Eye (tissue), 1 donor: Measurements from ENCODE around the gene TUBGCP3.

Source experiments
- DNase-seq: peaks from one replicate; pipeline ENCODE4 v3.0.0-alpha.2; 2015

Gene TUBGCP3

GRCh38 chr13:112615391-112615790 is 27.4 kb upstream of the TUBGCP3 start:
- no peak for DNase-seq

- no peak for DNase-seq
These were observed 26.9 kb upstream of the TUBGCP3 start for GRCh38 chr13:112614835-112615234.

GRCh38 chr13:112608212-112608611 is 20.3 kb upstream of the TUBGCP3 start:
- DNase-seq: no peak

DNA sequence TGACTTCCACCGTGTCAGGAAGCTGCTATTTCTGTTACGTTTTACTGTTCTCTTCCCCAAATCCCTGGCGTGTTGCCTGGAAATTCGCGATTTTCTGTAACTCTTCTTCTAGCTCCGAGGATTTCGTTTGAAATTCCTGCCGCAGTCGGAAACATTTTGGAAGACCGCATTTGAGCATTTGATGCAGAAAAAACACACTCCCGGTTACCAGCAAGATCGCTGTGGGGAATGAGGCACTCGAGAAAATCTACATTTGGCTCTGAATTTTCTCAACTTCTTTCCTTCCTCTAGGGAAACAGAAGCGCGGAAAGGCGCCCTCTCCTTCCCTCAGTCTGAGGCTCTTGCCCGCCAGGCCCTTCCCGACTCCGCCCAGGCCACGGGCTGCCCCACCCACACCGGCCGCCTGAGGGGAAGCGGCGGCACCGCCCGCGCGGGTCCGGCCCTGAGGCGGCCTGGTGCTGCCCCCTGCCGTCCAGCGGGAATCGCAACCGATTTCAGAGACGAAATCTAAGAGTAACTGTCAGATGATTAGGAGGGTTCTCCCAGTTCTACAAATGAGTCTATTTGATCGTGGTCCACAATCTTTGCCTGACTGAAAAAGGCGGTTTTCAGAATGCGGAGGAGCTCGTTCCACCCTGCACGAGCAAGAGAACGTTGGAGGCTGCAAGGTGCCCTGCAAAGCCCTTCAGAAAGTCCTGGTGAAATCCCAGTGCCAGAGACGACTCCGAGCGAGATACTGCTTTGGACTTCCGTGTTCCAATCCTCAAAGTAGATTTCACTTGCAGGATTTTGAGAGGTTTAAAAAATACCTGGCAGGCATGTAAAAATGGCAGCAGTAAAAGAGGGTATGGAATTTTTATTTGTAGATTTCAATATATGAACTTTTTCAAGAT is 18.4 kb upstream of the TUBGCP3 start:
- DNase-seq: peak; percentile 95

DNA sequence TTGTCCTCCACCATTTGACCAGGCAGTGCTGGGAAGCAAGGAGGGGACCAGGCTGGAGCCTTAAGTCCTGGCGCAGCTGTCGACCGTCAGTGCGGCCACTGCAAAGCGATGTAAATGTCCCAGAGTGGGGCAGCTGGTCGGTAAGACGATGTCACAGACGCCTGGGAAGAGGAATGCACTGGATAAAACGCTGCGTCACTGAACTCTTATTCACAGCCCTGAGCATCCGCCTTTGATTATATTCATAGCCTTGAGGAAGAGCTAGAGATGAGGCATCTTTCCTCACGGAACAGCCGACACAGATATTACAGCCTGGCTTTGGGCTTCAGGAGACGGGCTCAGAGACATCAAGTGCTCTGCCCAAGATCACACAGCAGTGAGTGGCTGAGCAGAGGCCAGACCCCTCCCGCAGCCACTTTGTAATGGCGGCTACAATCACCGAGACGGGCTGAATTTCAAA is 17.6 kb upstream of the TUBGCP3 start:
- DNase-seq: no peak

GRCh38 chr13:112603641-112604225 is 15.8 kb upstream of the TUBGCP3 start:
- DNase-seq: peak; percentile 22

DNA sequence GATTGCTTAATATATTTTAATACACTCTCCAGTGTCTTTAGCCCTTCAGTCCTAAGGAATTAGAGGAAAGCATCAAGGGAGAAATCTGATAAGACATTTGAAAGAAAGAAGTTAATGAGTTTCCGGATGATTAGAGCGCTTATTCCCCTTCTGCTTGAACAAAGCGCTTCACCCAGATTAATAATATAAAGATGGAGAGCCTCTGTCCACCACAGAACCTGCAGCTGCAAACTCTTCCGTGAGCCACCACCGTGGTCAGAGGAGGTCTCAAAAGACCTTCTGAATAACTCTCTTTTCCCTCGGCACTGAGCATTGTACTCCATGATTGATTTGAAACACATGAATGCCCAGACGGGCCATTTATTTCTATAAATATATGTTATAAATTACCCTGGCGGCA is 14.2 kb upstream of the TUBGCP3 start:
- DNase-seq: peak; percentile 69

GRCh38 chr13:112601371-112601770 is 13.4 kb upstream of the TUBGCP3 start:
- peak; percentile 51 for DNase-seq

- DNase-seq: no peak
These were observed 8.3 kb upstream of the TUBGCP3 start for GRCh38 chr13:112596235-112596634.

DNA sequence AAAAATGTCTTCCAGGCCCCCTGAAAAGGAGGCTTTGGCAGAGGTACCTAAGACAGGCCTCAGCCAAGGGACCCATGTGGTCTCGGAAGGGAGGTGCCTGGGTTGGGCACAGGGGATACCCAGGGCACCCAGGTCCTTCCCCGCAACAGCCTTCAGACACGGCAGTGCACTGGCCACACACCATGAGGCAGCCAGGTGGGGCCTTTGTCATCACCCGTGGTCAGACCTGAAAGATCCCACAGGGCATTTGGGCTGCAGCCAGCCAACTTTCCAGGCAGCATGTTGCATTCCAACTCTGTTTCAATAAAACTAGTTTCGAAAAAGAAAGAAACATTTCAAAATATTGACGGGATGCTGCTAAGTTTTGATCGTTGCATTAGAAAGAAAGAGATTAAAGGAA is 4.7 kb upstream of the TUBGCP3 start:
- DNase-seq: no peak

DNA sequence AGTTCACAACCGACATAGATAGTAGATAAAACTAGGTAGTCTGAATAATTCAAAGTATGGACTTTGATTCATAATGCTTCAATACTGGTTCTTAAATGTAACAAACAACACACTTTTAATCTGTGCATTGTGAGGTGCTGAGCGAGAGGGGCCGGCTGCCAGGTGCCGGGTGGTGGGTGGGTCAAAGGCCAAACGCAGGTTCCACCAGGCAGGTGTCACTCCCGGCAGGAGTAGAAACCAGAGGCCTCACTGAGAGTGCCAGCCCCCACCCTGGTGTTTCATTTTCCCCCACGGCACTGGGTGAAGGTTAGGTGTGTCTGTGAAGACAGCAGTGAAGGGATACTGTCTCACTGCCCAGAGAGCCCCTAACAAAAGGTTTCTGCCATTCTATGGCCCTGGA is 4.2 kb upstream of the TUBGCP3 start:
- no peak for DNase-seq

- no peak for DNase-seq
These were observed 741 bp upstream of the TUBGCP3 start for GRCh38 chr13:112588490-112589297.

DNA sequence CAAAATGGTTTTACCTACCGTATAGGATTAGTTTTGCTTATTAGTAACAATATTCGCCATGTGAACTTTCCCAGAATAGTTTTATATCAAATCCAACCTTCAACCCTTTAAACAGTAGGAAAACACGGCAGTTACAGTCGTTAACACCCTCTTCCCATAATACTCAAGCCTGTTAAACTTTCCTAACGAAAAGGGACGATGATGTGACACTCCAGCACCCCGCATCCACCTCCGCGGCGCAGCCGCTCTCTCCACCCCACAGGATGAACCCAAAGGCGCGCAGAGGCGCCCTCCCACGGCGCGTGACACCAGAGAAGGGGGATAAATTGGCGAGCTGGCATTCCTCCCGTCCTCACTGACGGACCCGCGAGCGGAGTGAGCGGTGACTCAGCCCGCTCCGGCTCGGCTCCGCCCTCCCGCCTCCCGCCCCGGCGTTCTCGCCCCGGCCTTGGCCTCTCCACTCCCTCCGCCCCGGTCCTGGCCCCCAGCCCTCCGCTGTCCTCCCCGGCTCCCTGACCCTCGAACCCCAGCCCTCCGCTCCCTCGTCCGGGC is 665 bp downstream of the TUBGCP3 start:
- DNase-seq: peak; percentile 90

- no peak for DNase-seq
These were observed 1.5 kb downstream of the TUBGCP3 start for GRCh38 chr13:112586334-112586960.

DNA sequence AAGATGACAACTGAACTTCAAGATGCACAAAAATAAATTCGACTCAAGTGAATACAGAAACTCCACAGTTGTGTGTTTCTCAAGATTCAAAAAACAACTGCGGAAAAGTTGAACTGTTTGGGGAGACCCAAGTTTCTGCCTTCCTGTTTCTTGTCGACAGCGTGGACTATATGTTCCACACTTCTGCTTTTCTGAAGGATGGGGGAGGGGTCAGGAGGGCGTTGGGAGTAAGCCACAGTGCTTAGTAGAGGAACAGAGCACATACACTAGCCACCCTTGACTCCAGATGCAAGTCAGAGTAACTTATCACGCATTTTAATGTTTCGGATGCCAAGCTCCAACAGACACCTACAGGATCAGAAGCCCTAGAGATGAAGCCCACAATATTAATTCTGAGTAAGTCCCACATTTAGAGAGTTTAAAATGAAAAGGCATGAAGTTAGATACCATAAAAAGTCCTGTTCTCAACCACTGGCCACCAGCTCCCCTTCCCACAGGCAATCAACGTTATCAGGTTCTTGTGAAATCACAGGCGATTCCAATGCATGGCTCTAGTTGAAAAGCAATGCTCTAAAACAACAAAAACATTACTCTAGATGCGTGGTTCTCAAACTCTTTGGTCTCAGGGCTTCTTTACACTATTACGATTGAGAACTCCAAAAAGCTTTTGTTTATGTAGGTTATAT is 4.2 kb downstream of the TUBGCP3 start:
- DNase-seq: no peak

DNA sequence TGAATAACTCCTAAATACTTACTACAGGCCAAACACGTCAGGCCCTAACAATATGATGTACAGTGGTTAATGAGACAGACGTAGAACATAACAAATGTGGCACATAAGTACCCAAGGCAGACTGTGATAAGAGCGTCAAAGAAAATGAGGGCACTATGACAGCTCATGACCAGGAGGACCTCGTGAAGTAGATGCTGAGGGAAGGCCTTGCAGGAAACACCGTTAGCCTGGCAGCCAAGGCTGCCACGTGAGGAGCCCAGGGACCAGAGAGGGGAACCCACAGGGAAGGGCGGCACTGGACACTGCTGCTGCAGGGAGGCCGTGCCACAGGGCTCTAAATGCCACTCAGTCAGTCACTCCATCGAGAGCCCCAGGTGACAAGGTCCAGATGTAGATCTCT is 5.7 kb downstream of the TUBGCP3 start:
- DNase-seq: no peak

DNA sequence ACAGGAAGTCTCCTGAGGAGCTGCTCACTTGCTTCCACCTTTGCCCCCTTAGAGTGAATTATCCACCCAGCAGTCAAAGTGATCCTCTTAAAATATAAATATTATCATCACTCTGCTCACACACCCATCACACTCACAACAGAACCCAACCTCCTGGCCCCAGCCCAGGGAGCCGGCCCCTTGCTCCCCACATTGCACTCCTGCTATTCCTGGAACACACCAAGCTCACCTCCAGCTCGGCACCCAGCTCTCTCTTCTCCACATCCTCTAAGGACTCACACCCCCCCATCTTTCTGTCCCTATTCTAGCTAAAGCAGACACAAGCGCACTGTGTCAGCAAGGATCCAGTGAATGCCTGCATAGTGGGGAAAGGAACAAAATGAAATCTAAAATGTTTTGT is 7.0 kb downstream of the TUBGCP3 start:
- no peak for DNase-seq

DNA sequence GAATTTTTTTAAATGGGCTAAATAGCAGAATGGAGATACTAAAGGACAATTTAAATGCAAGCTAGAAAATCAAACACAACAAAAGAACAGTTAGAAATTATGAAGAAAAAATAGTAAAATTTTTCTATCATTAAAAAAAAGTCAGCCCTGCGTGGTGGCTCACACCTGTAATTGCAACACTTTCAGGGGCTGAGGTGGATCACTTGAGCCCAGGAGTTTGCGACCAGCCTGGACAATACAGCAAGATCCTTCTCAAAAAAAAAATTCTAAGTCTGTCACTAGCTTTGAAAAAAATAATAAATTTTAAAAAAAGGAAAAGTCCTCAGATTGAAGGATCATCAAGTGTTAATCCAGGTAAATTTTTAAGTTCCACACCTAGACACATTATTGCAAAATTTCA is 7.7 kb downstream of the TUBGCP3 start:
- DNase-seq: no peak

DNA sequence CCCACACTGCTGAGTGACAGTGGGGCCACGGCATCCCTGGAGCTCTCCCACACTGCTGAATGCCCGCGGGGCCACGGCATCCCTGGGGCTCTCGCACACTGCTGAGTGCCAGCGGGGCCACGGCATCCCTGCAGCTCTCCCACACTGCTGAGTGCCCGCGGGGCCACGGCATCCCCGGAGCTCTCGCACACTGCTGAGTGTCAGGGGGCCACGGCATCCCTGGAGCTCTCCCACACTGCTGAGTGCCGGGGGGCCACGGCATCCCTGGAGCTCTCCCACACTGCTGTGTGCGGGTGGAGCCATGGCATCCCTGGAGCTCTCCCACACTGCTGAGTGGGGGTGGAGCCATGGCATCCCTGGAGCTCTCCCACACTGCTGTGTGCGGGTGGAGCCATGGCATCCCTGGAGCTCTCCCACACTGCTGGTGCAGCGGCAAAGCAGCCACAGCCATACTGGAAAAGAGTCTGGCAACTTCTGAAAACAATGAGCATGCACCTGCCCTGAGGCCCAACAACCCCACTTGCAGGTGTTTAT is 8.6 kb downstream of the TUBGCP3 start:
- DNase-seq: no peak

DNA sequence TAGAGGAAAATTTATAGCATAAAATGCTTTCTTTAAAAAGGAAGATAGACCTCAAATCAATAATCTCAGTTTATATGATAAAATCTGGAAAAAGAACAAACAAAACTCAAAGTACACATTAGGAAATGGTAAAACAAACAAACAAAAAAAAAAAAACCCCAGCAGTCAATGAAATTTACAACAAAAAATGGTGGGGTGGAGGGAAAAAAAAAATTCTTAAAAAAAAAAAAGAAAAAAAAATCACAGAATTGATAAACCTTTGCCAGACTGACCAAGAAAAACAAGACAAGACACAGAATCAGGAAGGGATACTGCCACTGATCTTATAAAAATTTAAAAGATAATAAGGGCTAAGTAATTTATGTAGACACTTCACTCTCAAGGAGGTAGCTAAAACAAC is 11.2 kb downstream of the TUBGCP3 start:
- DNase-seq: no peak

DNA sequence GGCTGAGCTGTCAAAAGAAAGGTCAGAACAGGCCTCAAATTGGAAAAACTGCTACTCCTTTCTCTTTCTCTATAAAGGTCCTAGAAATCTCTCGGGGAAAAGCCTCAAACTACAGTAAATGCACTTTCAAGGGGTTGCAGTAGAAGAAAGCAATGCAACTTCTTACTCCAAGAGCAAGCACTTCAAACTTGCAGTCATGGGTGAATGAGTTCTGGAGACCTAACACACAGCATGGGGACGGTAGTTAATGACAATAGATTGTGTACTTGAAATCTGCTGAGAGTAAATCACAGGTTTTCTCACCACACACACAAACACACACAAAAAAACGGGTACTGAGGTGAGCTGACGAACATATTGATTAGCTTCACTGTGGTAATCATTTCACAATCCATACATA is 11.8 kb downstream of the TUBGCP3 start:
- no peak for DNase-seq

DNA sequence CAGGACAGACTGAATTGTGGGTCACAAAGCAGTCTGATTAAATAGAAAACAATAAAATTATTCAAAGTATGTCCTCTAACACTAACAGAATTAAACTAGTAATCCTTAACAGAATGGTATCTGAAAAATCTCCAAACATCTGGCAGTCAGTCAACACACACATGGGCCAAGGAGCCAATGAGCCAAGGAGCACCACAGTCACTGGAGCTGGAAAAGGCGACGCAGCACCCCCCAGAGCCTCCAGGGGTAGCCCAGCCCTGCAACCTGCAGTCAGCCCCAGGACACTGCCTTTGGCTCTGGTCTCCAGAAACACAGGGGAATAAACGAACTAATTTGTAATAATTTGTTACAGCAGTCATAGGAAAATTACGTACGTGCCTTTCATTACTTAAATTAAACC is 12.3 kb downstream of the TUBGCP3 start:
- DNase-seq: no peak
